Measurements from ENCODE around the gene LIN52.
"Not testable (repeated sequence)": the region's sequence is repeated elsewhere in the genome, so short reads cannot be mapped to it uniquely, and the experiment has no call there.

Gene LIN52

GRCh38 chr14:74105381-74105780 is 20.6 kb downstream of the LIN52 start:
- FAIRE-seq (no peak), DNase-seq (ENCODE audit: insufficient read length, low spot score) (no peak)

- DNase-seq (ENCODE audit: insufficient read length, low spot score) = no peak
- no peak for FAIRE-seq
Observed at GRCh38 chr14:74109369-74109768, 24.6 kb downstream of the LIN52 start.

GRCh38 chr14:74111395-74112216 is 26.9 kb downstream of the LIN52 start:
- peak; percentile 85 for FAIRE-seq
- peak; percentile 19 for DNase-seq (ENCODE audit: insufficient read length, low spot score)

- not testable (repeated sequence) for DNase-seq (ENCODE audit: insufficient read length, low spot score); FAIRE-seq
Observed at GRCh38 chr14:74125487-74125886, 40.7 kb downstream of the LIN52 start.

GRCh38 chr14:74126315-74127013 is 41.7 kb downstream of the LIN52 start:
- no peak for DNase-seq (ENCODE audit: insufficient read length, low spot score)
- peak; percentile 78 for FAIRE-seq

GRCh38 chr14:74127634-74128033 is 42.9 kb downstream of the LIN52 start:
- no peak for FAIRE-seq
- DNase-seq (ENCODE audit: insufficient read length, low spot score) = no peak

- DNase-seq (ENCODE audit: insufficient read length, low spot score) = no peak
- FAIRE-seq = peak; percentile 86
Observed at GRCh38 chr14:74133833-74134481, 49.2 kb downstream of the LIN52 start.

- DNase-seq (ENCODE audit: insufficient read length, low spot score) (no peak), FAIRE-seq (no peak)
Observed at GRCh38 chr14:74134484-74134883, 49.7 kb downstream of the LIN52 start.

GRCh38 chr14:74135426-74135825 is 50.7 kb downstream of the LIN52 start:
- peak; percentile 70 for FAIRE-seq
- DNase-seq (ENCODE audit: insufficient read length, low spot score) = no peak

- no peak for DNase-seq (ENCODE audit: insufficient read length, low spot score)
- FAIRE-seq = peak; percentile 48
Observed at GRCh38 chr14:74140374-74140850, 55.7 kb downstream of the LIN52 start.

GRCh38 chr14:74141703-74142102 is 56.9 kb downstream of the LIN52 start:
- DNase-seq (ENCODE audit: insufficient read length, low spot score) (no peak), FAIRE-seq (no peak)

- DNase-seq (ENCODE audit: insufficient read length, low spot score) (no peak), FAIRE-seq (no peak)
Observed at GRCh38 chr14:74142523-74142922, 57.8 kb downstream of the LIN52 start.

- no peak for FAIRE-seq
- DNase-seq (ENCODE audit: insufficient read length, low spot score) = no peak
Observed at GRCh38 chr14:74144789-74145188, 60.0 kb downstream of the LIN52 start.

GRCh38 chr14:74147571-74147970 is 62.8 kb downstream of the LIN52 start:
- DNase-seq (ENCODE audit: insufficient read length, low spot score) (no peak), FAIRE-seq (no peak)

GRCh38 chr14:74148705-74149104 is 63.9 kb downstream of the LIN52 start:
- no peak for FAIRE-seq
- no peak for DNase-seq (ENCODE audit: insufficient read length, low spot score)

- DNase-seq (ENCODE audit: insufficient read length, low spot score) = no peak
- no peak for FAIRE-seq
Observed at GRCh38 chr14:74155287-74155686, 70.5 kb downstream of the LIN52 start.

- no peak for DNase-seq (ENCODE audit: insufficient read length, low spot score)
- no peak for FAIRE-seq
Observed at GRCh38 chr14:74155749-74156148, 71.0 kb downstream of the LIN52 start.

- DNase-seq (ENCODE audit: insufficient read length, low spot score) (no peak), FAIRE-seq (no peak)
Observed at GRCh38 chr14:74160763-74161162, 76.0 kb downstream of the LIN52 start.

- no peak for FAIRE-seq
- DNase-seq (ENCODE audit: insufficient read length, low spot score) = no peak
Observed at GRCh38 chr14:74161526-74162158, 76.9 kb downstream of the LIN52 start.

- no peak for DNase-seq (ENCODE audit: insufficient read length, low spot score)
- no peak for FAIRE-seq
Observed at GRCh38 chr14:74169906-74170305, 85.2 kb downstream of the LIN52 start.

GRCh38 chr14:74176400-74176793 is 91.6 kb downstream of the LIN52 start:
- DNase-seq (ENCODE audit: insufficient read length, low spot score) = no peak
- no peak for FAIRE-seq

Data from GM19239 (cell line).